Neural cell (in vitro differentiated cells): ENCODE measurements around the gene MR1.

Experiments
- CTCF ChIP-seq: fragments of 450-650 bp; IDR thresholded peaks from 2 replicates; pipeline ENCODE4 v1.5.1; 2014; ENCODE audit warnings: antibody characterized with exemption, mild to moderate bottlenecking, moderate library complexity; ENCODE audit not compliant: poor library complexity, severe bottlenecking
- EP300 ChIP-seq: fragments of 450-650 bp; conservative IDR thresholded peaks from 2 replicates; pipeline ENCODE4 v1.6.1; 2014; ENCODE audit warnings: antibody characterized with exemption, mild to moderate bottlenecking, moderate library complexity; ENCODE audit not compliant: poor library complexity, severe bottlenecking
- EZH2 ChIP-seq: fragments of 200-600, 300-800 bp; shearing (Covaris generic), sonication (generic); IDR thresholded peaks from 2 replicates; pipeline ENCODE4 v1.6.1; 2014; ENCODE audit warnings: antibody characterized with exemption, low read length, borderline replicate concordance, mild to moderate bottlenecking; ENCODE audit not compliant: insufficient read depth, poor library complexity, severe bottlenecking
- MXI1 ChIP-seq: fragments of 450-650 bp; conservative IDR thresholded peaks from 2 replicates; pipeline ENCODE4 v1.6.1; 2014; ENCODE audit warnings: antibody characterized with exemption, mild to moderate bottlenecking; ENCODE audit not compliant: poor library complexity, severe bottlenecking
- POLR2AphosphoS5 ChIP-seq: IDR thresholded peaks from 2 replicates; pipeline ENCODE4 v1.6.1; 2012
- SMC3 ChIP-seq: fragments of 450-650 bp; conservative IDR thresholded peaks from 2 replicates; pipeline ENCODE4 v1.6.1; 2014; ENCODE audit warnings: antibody characterized with exemption, mild to moderate bottlenecking, moderate library complexity; ENCODE audit not compliant: poor library complexity

- no peak for TF ChIP-seq SMC3
- no peak for TF ChIP-seq CTCF
- TF ChIP-seq EZH2, result no peak
- TF ChIP-seq EP300, result no peak
- TF ChIP-seq MXI1, result no peak
- no peak for TF ChIP-seq POLR2AphosphoS5
These were observed 53.7 kb downstream of the MR1 start for GRCh38 chr1:181087400-181087901.
